GM18505 (cell line): ENCODE results near the gene LEKR1.

Experiments used
- ATAC-seq: cut with Tn5 transposase; IDR thresholded peaks from one replicate; pipeline ENCODE4 v1.9.1; 2021; ENCODE audit not compliant: unreplicated experiment
- POLR2A ChIP-seq: IDR thresholded peaks from 4 replicates; pipeline ENCODE4 v1.6.1; 2011; ENCODE audit warnings: borderline replicate concordance; ENCODE audit not compliant: insufficient read depth, insufficient read length; ENCODE audit errors: extremely low read depth

LEKR1 gene

DNA sequence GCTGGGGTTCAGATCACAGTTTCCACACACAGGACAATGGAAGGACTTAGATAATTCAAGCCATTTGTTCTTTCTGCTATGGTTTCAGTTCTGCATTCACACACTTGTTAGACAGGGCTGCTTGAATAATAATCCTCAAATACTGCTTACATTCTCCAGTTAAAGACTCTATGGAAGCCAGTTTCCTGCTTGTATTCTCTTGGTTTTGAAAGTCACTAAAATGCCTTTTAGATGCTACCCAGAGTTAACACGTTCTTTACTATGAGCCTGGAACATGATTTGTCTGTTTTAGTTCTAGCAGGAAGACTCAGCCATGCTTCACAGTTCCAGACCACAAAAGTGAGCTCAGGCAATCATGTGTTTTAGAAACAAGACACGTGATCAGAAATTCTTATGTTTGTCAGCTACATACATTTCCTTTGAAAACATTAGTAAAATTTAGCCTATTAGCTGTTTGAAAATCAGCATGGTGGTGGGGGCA, 152.4 kb downstream of the LEKR1 start:
- TF ChIP-seq POLR2A: no peak
- peak; percentile 94 for ATAC-seq

DNA sequence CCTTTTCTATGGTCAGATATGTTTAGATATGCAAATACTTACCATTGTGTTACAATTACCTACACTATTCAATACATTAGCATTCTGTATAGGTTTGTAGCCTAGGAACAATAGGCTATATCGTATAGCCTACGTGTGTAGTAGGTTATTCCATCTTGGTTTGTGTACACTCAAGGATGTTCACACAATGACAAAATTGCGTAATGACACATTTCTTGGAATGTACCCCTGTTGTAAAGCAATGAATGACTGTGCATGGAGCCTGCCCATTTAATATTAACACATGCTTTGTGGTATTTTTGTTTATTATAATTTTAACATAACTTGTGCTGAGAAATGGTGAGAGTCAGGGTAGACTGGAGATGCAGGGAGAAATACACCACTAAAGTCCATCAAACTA, 154.9 kb downstream of the LEKR1 start:
- TF ChIP-seq POLR2A: no peak
- no peak for ATAC-seq

DNA sequence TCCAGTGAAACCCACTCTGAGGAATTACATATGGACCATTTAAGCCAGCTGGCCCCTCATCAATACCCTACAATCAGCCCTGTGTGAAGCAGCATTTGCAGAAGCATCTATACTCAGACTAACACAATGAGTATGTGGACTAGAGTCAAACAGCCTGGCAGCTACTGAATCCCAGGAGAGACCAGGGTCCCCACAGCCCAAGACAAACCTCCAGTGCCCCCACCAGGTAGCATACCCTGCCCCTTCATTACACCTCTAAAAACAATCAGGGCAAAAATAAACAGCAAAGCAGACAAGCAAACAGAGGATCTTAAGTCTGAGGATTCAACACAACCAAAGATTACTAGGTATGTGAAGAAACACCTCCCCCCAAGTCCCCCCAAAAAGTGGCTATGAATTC, 157.4 kb downstream of the LEKR1 start:
- ATAC-seq: no peak
- TF ChIP-seq POLR2A: no peak

DNA sequence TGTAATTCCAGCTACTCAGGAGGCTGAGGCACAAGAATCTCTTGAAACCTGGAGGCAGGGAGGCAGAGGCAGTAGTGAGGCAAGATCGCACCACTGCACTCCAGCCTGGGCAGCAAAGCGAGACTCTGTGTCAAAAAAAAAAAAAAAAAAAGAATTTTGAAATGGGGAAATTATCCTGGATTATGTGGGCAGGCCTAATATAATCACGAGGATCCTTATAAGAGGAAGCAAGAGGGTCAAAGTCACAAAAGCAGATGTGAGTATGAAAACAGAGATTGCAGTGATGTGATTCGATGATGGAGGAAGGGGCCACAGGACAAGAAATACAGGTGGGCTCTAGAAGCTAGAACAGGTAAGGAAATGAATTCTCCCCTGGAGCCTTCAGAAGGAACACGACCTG, 159.6 kb downstream of the LEKR1 start:
- no peak for ATAC-seq
- TF ChIP-seq POLR2A: no peak

DNA sequence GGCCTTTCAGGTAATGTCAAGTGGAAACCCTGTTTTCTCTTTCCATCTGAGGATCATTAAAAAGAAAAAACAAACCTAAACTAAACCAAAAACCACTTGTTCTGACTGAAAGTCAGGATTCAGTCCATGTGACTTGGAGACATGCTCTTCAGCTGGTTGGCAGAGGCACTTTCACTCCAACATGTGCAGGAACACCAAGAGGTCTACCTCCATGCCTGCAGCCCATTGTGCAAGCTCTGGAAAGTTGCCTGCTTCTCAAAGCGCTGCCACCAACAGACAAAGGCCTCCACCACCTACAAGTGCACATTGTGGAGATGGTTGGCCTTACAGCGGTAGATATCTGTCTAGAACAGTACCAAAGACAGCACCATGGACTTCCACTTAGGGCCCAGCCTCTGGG, 161.8 kb downstream of the LEKR1 start:
- no peak for ATAC-seq
- TF ChIP-seq POLR2A: no peak

DNA sequence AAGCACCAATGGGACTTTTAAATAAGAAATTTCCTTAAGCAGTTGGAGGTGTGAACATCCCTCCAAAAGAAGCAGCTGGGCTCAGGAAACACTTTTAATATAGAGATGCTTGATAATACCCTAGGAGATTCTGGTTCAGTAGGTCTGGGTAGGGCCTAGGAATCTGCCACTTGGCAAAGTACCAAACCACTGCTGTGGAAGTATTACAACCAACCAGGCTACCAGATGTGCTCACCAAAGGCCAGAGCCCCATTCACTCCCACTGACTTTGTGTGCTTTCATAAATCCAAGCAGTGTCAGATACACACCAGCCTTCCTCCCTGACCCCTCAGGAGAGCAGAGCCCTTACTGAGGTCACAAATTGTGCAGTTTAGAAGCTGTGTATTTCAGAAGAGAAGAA, 171.2 kb downstream of the LEKR1 start:
- TF ChIP-seq POLR2A: no peak
- no peak for ATAC-seq

DNA sequence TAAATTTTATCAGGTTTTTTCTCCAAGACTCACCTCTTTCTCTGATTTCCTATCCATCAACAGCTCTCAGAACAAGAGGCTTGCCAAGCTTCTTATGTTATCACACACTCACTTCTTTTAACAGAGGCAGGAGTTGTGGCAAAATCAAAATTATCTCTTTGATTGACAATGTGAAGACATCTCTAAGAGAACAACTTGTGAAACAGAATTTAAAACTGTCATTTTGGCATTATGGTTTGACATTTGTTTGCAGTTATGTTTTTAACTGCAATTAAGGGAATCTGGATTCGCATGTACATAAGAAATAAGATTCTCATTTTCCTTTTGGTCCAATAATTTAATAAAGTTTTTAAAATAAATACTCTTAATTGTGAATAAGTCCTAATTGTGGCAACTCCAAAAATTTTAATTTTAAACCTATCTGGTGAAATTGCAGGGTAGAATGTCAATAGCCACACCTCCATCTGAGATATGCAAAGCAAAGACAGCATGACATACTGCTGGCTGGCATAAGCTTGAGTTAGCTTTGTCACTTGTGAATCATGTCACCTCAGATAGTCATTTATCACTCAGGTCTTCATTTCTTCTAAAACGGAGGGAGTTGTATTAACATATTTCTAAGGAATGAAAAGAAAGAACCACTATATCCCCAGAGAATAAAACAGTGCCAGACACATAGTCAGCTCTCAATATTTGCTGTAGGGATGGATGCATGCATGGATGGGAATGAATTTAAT, 175.2 kb downstream of the LEKR1 start:
- no peak for TF ChIP-seq POLR2A
- ATAC-seq: no peak

DNA sequence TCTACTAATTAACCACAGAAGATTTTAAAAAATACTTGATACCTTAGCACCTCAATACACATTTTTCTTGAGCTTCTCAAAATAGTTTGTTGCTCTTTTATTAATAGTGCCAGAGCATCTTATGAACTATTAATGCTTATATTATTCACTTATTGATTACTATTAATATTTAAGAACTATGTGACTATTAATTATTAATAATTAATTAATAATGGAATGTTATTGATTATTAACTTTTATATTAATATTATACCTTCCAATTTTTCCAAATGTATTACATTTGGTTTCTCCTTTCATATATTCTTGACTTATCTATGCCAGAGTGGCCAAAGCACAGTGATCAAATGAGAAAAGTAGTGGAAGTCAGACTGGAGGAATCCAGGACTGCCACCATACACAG, 195.5 kb downstream of the LEKR1 start:
- no peak for TF ChIP-seq POLR2A
- no peak for ATAC-seq

DNA sequence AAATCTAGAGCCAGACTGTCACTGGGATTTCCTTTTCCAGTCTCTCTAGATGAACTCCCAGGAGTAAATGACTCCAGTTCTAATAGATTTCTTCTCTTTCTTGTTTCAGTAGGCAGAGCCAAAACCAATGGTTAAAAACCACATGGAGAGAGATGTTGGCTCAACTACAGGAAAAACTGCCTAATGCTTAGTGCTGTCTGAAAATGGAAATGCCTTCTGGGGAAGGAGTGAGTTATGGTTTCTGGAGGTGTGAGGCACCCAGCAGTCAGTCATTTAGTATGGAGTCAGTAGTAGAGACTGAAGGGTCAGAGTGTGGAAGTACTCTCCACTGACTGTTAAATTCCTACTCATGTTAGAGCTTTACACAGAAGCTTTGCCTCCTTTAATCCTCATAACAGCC, 197.1 kb downstream of the LEKR1 start:
- no peak for ATAC-seq
- no peak for TF ChIP-seq POLR2A

DNA sequence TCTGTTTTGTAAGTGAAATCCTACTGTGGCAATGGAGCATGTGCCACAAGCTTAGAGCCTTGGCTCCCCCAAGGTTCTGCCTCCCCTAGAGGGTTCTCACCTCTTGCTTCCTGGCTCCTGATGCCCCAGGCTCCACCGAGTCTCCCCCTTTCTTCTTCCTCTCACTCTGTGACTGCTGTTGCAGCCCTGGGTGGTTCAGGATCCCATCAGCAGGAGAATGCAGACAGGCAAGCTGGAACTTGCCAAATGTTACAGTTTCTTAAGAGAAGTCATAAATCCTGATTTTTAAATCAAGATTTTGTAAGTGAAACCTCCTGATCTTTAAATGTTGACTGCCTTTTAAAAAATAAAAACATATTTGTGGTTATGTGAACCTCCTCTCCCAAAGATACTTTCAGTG, 199.9 kb downstream of the LEKR1 start:
- TF ChIP-seq POLR2A: no peak
- no peak for ATAC-seq

DNA sequence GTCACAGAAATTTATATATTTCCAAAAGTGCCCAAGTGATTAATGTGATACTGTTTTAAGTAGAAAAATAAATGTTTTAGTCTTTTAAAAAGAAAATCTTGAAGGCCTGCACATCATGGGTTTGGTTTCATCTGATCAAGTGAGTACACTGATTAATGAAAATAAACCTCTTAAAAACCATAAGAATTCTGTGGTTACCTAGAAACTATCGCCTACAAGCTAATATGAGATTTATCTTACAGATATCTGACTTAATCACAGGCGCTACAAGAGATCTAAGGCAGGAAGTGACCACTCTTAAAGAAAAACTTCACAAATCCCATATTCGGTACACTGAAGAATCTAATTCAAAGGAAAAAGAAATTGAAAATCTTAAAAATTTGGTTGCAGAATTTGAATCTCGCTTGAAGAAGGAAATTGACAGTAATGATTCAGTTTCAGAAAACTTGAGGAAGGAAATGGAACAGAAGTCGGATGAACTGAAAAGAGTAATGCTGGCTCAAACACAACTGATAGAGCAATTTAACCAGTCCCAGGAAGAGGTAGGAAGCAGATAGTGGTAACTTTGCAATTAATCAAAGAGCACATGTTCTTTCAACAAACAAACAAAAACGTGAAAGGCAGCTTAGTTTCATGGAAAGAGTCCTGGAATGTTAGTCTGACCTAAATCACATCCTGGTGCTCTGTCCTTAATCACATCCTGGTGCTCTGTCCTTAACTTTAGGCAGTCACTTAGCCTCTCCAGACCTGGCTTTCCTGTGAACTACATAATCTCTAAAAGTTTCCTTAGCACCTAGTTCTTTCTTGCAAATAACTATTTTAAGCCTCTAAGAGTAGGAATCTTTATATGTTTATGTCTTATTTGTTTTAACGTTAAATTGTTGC, 201.9 kb downstream of the LEKR1 start:
- no peak for ATAC-seq
- no peak for TF ChIP-seq POLR2A

DNA sequence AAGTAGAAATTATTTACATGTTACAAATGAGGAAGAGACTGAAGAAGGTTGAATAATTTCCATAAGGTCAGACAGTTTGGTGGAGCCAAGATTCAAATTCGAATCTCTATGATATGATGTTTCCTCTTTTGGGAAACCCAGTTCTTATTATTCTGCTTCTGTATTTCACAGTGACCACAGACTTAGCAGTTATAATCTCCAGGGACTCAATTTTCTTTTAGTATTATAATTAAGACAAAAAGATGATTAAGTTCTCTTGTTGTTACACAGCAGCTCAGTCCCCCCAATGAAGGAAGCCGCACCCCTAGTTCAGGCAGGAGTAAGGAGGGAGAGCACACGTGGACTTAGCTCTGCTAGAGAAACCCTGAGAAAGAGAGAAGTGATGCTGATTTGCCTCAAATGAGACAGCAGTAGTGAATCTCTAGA, 203.2 kb downstream of the LEKR1 start:
- TF ChIP-seq POLR2A: no peak
- ATAC-seq: no peak

DNA sequence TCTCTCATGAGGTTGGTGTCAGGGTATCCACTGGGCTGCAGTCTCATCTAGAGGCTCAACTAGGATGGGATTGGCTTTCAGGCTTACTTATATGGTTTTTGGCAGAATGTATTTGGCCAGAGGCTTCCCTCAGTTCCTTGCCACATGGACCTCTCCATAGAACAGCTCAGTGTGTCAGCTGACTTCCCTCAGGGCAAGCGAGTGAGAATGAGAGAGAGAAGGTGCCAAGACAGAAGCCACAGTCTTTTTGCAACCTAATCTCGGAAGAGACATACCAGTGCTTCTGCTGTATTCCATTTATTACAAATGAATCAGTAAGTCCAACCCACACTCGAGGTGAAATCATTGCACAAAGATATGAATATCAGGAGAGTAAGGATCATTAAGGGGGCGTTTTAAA, 204.6 kb downstream of the LEKR1 start:
- no peak for TF ChIP-seq POLR2A
- no peak for ATAC-seq

DNA sequence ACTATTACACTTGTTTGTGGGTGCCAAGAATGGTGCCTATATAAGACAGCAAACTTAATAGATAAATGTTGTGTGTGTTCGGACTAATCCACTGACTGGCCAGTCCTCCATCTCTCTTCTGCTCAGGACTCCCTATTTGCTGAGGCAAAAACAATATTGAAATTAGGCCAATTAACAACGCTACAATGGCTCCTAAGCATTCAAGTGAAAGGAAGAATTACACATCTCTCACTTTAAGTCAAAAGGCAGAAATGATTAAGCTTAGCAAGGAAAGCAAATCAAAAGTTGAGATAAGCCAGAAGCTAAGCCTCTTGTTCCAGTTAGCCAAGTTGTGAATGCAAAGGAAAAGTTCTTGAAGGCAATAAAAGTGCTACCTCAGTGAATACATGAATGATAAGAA, 206.8 kb downstream of the LEKR1 start:
- ATAC-seq: no peak
- no peak for TF ChIP-seq POLR2A
